Dermis blood vessel endothelial cell (primary cell): ENCODE data around the gene TACC2. TPM values are rescaled to one million over a fixed set of nuclear protein-coding genes. Genes with fewer than 3 reads are reported as not detected.

ENCODE experiments used
- DNase-seq: peaks from one replicate; pipeline ENCODE4 v3.0.0; 2010
- total RNA-seq: library from RNA; depleted of rRNA; stranded (reverse); fragments of >200 nt; gene quantifications from 2 replicates; pipeline ENCODE4 v1.2.3, GENCODE V29; 2014

The TACC2 gene
- total RNA-seq, 1 donor from 2014 or later: 3.6 TPM

DNA sequence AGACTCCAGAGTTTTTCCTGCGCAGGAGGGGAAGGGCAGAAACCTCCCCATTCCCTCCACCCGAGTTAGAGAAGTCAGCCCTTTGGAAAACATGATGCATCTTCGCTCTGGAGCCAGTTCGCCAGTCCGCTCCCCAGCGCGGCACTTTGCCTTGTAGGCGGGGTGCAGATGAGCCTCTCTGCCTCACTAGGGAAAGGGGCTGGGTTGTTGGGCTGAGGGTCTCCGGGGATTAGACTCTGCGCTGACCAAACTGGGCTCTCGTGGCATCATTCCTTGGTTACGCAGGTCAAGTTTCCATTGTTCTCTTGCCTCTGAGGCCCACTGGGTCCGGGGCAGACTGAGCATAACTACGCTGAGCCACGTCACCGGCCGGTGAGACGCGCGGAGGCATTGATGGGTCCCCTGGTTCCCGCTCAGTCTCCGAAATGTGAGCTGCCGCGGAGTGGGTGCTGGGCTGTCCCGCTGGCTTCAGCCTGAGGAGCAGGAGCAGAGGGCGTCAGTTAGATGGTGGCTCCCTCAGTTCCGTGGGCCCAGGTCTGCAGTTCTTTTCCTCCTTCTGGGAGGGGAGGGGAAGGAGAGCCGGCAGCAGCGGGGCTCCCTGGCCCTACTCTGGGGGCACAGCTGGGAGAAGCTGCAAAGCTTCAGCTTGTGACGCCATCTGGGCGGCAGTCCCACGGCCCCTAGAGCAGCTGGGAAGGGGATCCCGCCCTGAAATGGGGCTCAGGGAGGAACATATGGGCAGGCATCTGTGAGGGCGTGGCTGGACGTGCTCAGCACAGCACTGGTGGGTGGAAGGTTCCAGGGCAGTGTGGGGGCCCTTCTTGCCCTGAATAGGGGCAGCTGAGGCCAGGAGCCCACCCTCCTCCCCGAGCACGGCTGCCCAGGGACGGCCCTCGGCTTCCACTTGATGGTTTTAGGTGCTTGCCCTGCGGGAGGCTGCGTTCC is 160.9 kb downstream of the TACC2 start:
- no peak for DNase-seq

DNA sequence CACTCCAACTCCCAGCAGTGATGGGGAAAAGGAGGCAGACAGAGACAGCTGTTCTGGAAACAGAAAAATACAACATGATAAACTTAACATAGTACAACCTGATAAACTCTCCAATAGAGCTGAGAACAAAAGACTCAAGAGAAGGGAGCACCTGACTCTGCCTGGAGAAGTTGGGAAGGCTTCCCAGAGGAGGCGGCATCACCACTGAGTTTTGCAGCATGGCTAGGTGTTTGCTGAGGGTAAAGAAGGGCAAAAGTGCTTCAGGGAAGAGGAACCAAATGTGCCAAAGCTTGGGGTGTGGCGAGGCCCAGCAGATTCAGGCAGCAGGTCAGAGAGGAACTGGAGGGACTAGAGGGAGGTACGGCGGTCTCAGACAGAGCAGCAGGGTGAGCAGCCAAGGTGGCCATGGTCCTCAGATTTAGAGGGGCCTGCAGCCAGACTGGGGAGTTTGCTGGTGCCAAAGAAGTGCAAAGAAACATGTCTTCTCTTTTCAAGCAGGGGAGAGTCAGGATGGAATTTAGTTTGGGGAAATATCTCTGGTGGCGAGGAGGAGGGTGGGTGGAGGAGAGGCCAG is 162.2 kb downstream of the TACC2 start:
- no peak for DNase-seq

DNA sequence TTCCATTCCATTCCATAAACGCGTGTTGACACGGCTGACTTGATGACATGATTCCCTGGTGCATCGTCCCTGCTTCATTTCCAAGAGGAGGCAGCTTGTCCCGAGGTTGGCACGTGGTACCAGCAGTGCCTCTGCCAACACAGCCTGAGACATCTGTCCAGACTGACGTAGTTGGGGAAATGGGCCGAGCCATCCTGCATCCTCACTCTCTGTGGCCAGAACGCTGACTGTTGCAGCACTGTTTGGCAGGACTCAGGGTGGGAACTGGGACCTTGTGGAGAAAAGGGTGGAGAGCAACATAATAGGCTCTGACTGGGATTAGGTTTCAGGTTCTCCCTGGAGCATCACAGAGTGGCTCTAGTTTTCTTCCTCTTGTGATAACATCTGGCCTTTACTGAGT is 163.6 kb downstream of the TACC2 start:
- peak; percentile 59 for DNase-seq

- DNase-seq: no peak
These were observed 165.1 kb downstream of the TACC2 start for GRCh38 chr10:122154031-122154544.

- DNase-seq: no peak
These were observed 165.8 kb downstream of the TACC2 start for GRCh38 chr10:122154545-122155366.

- peak; percentile 60 for DNase-seq
These were observed 168.5 kb downstream of the TACC2 start for GRCh38 chr10:122157451-122157850.

DNA sequence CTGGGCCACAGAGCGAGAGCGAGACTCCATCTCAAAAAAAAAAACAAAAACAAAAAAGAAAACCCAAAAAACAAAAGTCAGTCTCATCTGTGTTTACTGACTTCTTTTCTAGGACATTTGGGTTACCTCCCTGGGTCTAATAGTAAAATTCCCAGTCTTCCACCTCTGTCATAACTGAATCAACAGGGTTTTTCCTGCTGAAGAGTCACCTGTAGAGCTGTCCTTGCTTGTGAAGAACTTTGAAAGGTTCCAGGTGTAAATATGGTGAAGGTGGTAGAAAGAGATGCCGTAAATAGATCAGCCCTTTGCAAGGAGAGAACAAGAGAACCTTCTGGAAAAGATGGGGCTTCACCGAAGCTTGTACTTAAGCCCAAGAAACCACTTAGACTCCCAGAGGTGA is 169.4 kb downstream of the TACC2 start:
- DNase-seq: no peak

DNA sequence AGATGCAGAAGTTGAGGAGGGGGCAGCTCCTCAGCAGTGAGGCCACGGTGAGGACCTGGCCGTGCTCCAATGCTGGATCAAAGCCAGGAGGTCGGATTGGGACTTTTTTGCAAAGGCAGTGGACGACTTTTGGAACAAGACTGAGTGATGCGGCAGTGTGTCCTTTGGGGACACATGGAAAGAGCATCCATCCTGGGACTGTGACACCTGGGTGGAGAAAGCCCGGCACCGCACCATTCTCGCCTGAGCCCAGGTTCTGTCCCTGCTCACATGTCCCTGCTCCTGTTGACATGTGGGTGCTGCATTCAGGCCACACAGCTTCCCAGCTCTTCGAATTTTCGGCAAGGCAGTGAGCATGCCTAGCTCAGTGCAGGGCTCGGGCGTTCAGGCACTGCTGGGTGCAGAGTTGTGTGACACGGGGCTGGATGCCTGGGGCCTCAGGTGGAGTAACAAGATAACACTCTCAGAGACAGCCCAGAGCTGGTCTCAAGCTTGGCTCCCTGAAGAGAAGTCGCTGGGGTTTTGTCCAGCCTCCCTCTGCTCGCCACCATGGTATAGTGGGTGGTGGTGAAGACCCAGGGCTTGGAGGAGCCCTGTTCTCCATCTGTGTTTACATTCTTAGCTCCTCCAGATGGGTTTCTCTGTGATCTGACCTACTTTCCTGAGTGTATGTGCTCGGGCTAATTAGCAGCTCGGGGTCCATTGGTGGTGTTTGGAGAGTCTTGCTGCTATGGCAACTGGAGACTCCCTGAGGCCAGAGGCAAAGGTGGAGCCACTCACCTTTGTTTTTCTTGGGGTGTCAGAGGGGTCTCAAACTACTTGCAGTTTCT is 170.4 kb downstream of the TACC2 start:
- no peak for DNase-seq

DNA sequence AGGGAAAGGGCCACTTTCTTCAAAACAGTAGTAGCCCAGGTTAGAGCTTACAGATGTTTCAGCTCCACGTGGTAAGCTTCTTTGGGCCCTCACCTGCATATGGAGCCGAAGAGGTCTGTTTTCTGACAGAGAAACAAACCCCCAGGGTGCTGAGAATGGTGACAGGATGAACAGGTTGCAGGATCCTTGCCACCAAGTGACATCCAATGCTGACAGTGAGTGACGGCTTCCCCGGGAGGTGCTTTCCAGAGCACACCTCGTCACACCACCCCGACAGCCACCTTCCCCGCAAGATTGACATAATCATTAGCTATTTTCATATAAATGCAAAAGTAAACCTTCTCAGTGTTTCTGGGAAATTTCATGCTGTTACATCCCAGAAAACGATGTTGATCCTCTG is 172.8 kb downstream of the TACC2 start:
- DNase-seq: no peak

- peak; percentile 40 for DNase-seq
These were observed 173.8 kb downstream of the TACC2 start for GRCh38 chr10:122162671-122163173.

DNA sequence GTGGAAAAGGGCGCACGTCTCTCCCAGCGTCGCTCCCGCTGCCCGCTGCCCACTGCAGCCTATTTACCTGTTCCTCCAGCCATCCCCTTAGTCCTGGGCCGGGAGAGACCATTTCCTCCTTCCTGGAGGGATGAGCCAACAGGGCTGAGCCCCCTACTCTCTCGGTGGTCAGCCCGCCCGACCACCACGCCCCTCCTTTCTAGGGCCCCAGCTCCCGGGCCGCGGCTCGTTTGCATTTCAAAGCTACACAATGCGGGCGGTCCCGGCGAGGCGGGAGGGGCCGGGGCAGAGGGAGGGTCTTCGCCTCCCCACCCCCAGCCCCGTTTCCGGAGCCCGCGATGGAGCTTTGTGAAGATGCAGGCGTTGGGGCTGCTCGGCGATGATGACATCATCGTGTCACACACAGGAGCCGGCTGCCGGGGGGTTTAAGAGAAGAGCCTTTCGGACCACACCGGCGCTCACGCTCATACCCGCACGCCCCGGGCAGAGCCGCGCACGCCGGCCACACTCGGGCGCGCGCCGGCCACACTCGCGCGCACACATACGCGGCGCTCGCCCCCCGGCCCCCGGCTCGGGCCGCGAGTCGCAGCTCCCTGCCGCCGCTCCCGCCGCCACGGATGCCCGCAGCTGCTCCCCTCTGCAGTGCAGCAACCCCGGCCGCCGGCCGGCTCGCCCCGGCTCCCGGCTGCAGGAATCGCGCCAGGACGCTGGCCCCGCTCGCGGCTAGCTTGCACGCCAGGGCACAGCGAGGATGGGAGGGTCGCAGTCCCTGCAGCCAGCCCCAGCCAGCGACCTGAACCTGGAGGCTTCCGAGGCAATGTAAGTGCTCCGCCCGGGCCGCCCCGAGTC is 174.4 kb downstream of the TACC2 start:
- peak; percentile 61 for DNase-seq

GRCh38 chr10:122164023-122164601 is 175.1 kb downstream of the TACC2 start:
- peak; percentile 51 for DNase-seq

DNA sequence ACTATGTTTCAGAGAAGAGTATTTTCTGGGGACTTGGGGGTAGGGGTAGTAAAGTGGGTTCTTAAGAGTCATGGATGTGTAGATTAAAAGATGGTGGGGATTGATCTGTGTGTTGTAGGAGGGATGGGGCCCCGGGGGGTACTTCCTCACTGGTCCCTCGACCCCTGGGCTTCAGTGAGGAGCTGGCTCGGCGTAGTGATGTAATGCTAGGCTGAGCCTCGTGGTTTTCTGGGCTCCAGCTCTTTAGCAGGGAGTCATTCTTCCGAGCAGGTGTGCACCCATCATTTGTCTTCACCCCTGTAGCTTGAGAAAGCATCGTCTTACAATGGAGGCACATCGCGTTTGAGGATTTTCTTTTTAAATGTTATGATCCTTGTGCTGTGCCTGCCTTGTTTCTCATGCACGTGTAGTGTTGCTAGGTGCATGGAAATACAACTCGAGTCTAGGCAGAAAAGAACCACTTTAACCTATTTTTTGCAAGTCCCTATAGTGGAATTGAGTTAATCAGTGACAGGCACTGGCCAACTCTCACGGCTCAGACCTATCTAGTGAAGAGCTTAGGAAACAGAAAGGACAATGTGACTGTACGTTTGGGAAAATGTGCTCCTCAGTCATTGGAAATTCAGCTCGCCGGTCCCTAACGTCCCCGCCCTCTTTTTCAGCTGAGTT is 176.0 kb downstream of the TACC2 start:
- no peak for DNase-seq

- no peak for DNase-seq
These were observed 176.7 kb downstream of the TACC2 start for GRCh38 chr10:122165484-122166276.

GRCh38 chr10:122168101-122168500 is 179.1 kb downstream of the TACC2 start:
- DNase-seq: no peak

DNA sequence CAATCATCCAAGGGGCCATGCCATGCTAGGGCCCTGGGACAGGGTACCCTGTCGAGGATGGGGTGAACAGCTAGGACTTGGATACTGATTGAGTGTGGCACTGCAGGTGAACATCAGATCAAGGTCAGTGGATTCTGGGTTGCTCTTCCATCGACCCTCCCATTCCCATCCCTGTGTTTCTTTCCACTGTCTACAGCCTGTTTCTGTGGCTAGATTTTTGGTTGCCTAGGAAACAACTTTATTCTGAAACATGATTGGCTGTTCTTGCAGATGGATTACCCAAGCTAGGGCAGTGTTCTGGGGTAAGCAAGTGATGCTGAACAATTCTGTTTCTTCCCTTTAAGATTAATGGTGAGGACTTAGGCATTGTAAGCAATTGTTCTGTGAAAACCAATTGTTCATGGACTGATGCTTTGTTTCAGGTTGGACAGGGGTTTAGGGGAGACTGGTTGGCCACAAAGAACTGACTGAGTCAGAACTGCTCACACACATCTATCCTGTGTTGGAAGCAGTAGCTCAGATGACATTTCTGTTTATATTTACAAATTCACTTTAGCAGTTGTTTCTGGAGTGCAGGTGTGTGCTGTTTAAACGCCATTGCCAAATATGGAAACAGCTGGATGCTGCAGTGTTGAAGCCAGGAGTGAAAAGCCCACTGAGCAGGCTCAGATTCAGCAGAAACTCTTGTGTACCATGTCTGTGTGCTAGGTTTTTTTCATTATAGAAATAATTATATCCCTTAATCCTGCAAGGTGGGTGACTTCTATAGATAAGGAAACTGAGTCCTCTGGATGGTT is 179.8 kb downstream of the TACC2 start:
- DNase-seq: no peak

GRCh38 chr10:122170802-122171201 is 181.8 kb downstream of the TACC2 start:
- no peak for DNase-seq
